GM12878 (cell line): Measurements from ENCODE around the gene MGRN1.

Experiments used
- ATF7 ChIP-seq: fragments of 450-650 bp; IDR thresholded peaks from 2 replicates; pipeline ENCODE4 v1.6.1; 2016; ENCODE audit warnings: low read depth, mild to moderate bottlenecking
- CHD1 ChIP-seq: IDR thresholded peaks from 2 replicates; pipeline ENCODE4 v1.6.1; 2012; ENCODE audit warnings: low read depth, low read length, improper control_type of control experiment
- CREM ChIP-seq: IDR thresholded peaks from 2 replicates; pipeline ENCODE4 v1.6.1; 2014; ENCODE audit warnings: antibody characterized with exemption, low read depth
- CTCF ChIP-seq, 3 experiments: IDR thresholded peaks in 2 of 3; conservative IDR thresholded peaks in 1 of 3; 2 replicates each; pipeline ENCODE4 v1.5.1; 2011; ENCODE audit warnings: low read depth in 3 of 3, low read length in 3 of 3, mild to moderate bottlenecking in 3 of 3, control low read depth in 2 of 3, moderate library complexity in 2 of 3, inconsistent platforms in 1 of 3, mixed read lengths in 1 of 3; ENCODE audit not compliant: control insufficient read depth in 2 of 3, insufficient read depth in 1 of 3; ENCODE audit errors: extremely low read depth in 1 of 3
- EP300 ChIP-seq, 2 experiments: fragments of 150-350 bp in 1 of 2; IDR thresholded peaks; 2 replicates each; pipeline ENCODE4 v1.6.1; 2011 to 2012; ENCODE audit warnings: low read depth in 2 of 2, low read length in 2 of 2, borderline replicate concordance in 1 of 2, improper control_type of control experiment in 1 of 2, inconsistent platforms in 1 of 2; ENCODE audit not compliant: control insufficient read depth in 1 of 2
- HDAC2 ChIP-seq: fragments of 200-600 bp; sonication (generic); IDR thresholded peaks from 2 replicates; pipeline ENCODE4 v1.6.1; 2017
- JUND ChIP-seq: IDR thresholded peaks from 2 replicates; pipeline ENCODE4 v1.6.1; 2012; ENCODE audit warnings: low read depth, mild to moderate bottlenecking, low read length, improper control_type of control experiment, moderate library complexity
- NR2C2 ChIP-seq: IDR thresholded peaks from 2 replicates; pipeline ENCODE4 v1.6.1; 2011; ENCODE audit warnings: borderline replicate concordance, low read depth; ENCODE audit not compliant: control insufficient read depth, insufficient read length
- POLR2AphosphoS5 ChIP-seq: IDR thresholded peaks from 2 replicates; pipeline ENCODE4 v1.6.1; 2011; ENCODE audit warnings: mild to moderate bottlenecking, low read length, inconsistent platforms
- RAD21 ChIP-seq: IDR thresholded peaks from 2 replicates; pipeline ENCODE4 v1.6.1; 2011; ENCODE audit warnings: mild to moderate bottlenecking, low read depth, low read length, moderate library complexity; ENCODE audit not compliant: insufficient read depth
- TF ChIP-seq, protein P1 (sequence below): IDR thresholded peaks from 2 replicates; pipeline ENCODE4 v1.6.1; 2012; ENCODE audit warnings: low read depth, low read length, improper control_type of control experiment
- TF ChIP-seq, protein P2 (sequence below): fragments of 450-650 bp; IDR thresholded peaks from 2 replicates; pipeline ENCODE4 v1.6.1; 2017; ENCODE audit warnings: mild to moderate bottlenecking

- TF ChIP-seq CREM = no peak
- no peak for TF ChIP-seq NR2C2
- TF ChIP-seq HDAC2 = no peak
- TF ChIP-seq, protein P1, sequence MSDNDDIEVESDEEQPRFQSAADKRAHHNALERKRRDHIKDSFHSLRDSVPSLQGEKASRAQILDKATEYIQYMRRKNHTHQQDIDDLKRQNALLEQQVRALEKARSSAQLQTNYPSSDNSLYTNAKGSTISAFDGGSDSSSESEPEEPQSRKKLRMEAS = no peak
- TF ChIP-seq, protein P2, sequence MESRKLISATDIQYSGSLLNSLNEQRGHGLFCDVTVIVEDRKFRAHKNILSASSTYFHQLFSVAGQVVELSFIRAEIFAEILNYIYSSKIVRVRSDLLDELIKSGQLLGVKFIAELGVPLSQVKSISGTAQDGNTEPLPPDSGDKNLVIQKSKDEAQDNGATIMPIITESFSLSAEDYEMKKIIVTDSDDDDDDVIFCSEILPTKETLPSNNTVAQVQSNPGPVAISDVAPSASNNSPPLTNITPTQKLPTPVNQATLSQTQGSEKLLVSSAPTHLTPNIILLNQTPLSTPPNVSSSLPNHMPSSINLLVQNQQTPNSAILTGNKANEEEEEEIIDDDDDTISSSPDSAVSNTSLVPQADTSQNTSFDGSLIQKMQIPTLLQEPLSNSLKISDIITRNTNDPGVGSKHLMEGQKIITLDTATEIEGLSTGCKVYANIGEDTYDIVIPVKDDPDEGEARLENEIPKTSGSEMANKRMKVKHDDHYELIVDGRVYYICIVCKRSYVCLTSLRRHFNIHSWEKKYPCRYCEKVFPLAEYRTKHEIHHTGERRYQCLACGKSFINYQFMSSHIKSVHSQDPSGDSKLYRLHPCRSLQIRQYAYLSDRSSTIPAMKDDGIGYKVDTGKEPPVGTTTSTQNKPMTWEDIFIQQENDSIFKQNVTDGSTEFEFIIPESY = no peak
- no peak for TF ChIP-seq RAD21
- no peak for TF ChIP-seq POLR2AphosphoS5
- no peak for TF ChIP-seq JUND
- TF ChIP-seq ATF7 = no peak
- no peak for TF ChIP-seq CTCF (IDR thresholded peaks at IDR 0.05 in 2 of 3, conservative IDR thresholded peaks at IDR 0.05 in 1 of 3; ENCODE audit: control insufficient read depth in 2 of 3, extremely low read depth in 1 of 3, insufficient read depth in 1 of 3, low read depth in 3 of 3, low read length in 3 of 3)
- TF ChIP-seq CHD1 = no peak
- no peak for TF ChIP-seq EP300 (IDR thresholded peaks at IDR 0.05; ENCODE audit: borderline replicate concordance in 1 of 2, control insufficient read depth in 1 of 2, low read depth in 2 of 2, low read length in 2 of 2)
Observed at GRCh38 chr16:4651827-4652226, 27.2 kb downstream of the MGRN1 start.
